ENCODE results near the gene OOSP3. TPM values are rescaled to one million over a fixed set of nuclear protein-coding genes. Genes with fewer than 3 reads are reported as not detected.
"Not testable (repeated sequence)": the region's sequence is repeated elsewhere in the genome, so short reads cannot be mapped to it uniquely, and the experiment has no call there.

OOSP3 gene
- polyA plus RNA-seq, 3 donors: not detected

- Histone ChIP-seq H4K20me1 (ENCODE audit: insufficient read depth, low read length) (no peaks in the 10 kb centered on the region), H3K79me2 (ENCODE audit: insufficient read depth, low read length) (no peaks in the 10 kb centered on the region), H3K4me2 (replicated peaks; ENCODE audit: extremely low read depth, low read length, poor library complexity, severe bottlenecking) (no peak overlapping the region), H3K9me3 (replicated peaks in 1 of 2; ENCODE audit: control insufficient read depth in 1 of 2, insufficient read depth in 1 of 2, low read length in 2 of 2) (no peaks in the 10 kb centered on the region), H3K9ac (ENCODE audit: insufficient read depth, low read length, poor library complexity, severe bottlenecking) (no peak overlapping the region), H2AFZ (ENCODE audit: insufficient read depth, low read depth, low read length, poor library complexity, severe bottlenecking) (no peak overlapping the region), H3K27ac (ENCODE audit: low read depth in 1 of 2, low read length in 2 of 2) (no peak overlapping the region), H3K4me1 (ENCODE audit: control insufficient read depth in 1 of 2, insufficient read depth in 2 of 2, low read length in 2 of 2) (no peaks in the 10 kb centered on the region), H3K4me3 (replicated peaks in 1 of 3; ENCODE audit: low read depth in 2 of 3, low read length in 3 of 3) (no peak overlapping the region), H3K36me3 (replicated peaks in 1 of 2; ENCODE audit: control insufficient read depth in 1 of 2, insufficient read depth in 2 of 2, low read length in 2 of 2) (no peaks in the 10 kb centered on the region), H3K27me3 (ENCODE audit: control insufficient read depth in 2 of 2, insufficient read depth in 2 of 2, low read length in 2 of 2) (no peaks in the 10 kb centered on the region)
- Mint-ChIP-seq H3K9me3 (peaks cover 0 to 3% (median 0%) of the 10 kb centered on the region in 7 donors), H3K36me3 (no peaks in the 10 kb centered on the region), H3K27me3 (ENCODE audit: low read depth in 3 of 3) (peaks cover 0 to 1% (median 1%) of the 10 kb centered on the region in 3 donors), H3K4me1 (peaks cover 10% of the 10 kb centered on the region), H3K4me3 (no peak overlapping the region), H3K27ac (no peak overlapping the region)
- no peak for TF ChIP-seq CTCF (IDR thresholded peaks at IDR 0.05)
- WGBS (ENCODE audit: insufficient coverage): 86% methylated on average over 2 of the region's 3 CpGs
- intact Hi-C loops (cut with micrococcal nuclease): no loop called here
- no peak for DNase-seq
Measured at GRCh38 chr11:59847626-59848025, 31.0 kb upstream of the OOSP3 start.

GRCh38 chr11:59848439-59848838 lies 30.1 kb upstream of the OOSP3 start:
- H3K27ac Mint-ChIP-seq; H3K9ac ChIP-seq (ENCODE audit: insufficient read depth, low read length, poor library complexity, severe bottlenecking); H3K4me1 ChIP-seq (ENCODE audit: control insufficient read depth in 1 of 2, insufficient read depth in 2 of 2, low read length in 2 of 2); H3K27ac ChIP-seq (ENCODE audit: low read depth in 1 of 2, low read length in 2 of 2); H3K36me3 ChIP-seq (replicated peaks in 1 of 2; ENCODE audit: control insufficient read depth in 1 of 2, insufficient read depth in 2 of 2, low read length in 2 of 2); H4K20me1 ChIP-seq (ENCODE audit: insufficient read depth, low read length); H3K9me3 Mint-ChIP-seq; intact Hi-C loops (cut with micrococcal nuclease); H3K4me2 ChIP-seq (replicated peaks; ENCODE audit: extremely low read depth, low read length, poor library complexity, severe bottlenecking); H3K27me3 Mint-ChIP-seq (ENCODE audit: low read depth in 3 of 3); H3K9me3 ChIP-seq (replicated peaks in 1 of 2; ENCODE audit: control insufficient read depth in 1 of 2, insufficient read depth in 1 of 2, low read length in 2 of 2); H2AFZ ChIP-seq (ENCODE audit: insufficient read depth, low read depth, low read length, poor library complexity, severe bottlenecking); H3K4me3 ChIP-seq (replicated peaks in 1 of 3; ENCODE audit: low read depth in 2 of 3, low read length in 3 of 3); DNase-seq; H3K79me2 ChIP-seq (ENCODE audit: insufficient read depth, low read length); H3K36me3 Mint-ChIP-seq; H3K27me3 ChIP-seq (ENCODE audit: control insufficient read depth in 2 of 2, insufficient read depth in 2 of 2, low read length in 2 of 2); H3K4me3 Mint-ChIP-seq: not testable (repeated sequence)
- 100% methylated on average over 1 of the region's 6 CpGs for WGBS (ENCODE audit: insufficient coverage)
- peaks cover 10% of the 10 kb centered on the region for H3K4me1 Mint-ChIP-seq

Data from CD14-positive monocyte (primary cell).